HepG2 (cell line): ENCODE data around the gene DHRS11. TPM values are rescaled to one million over a fixed set of nuclear protein-coding genes. Genes with fewer than 3 reads are reported as not detected.

ENCODE experiments used
- ATAC-seq: fragments of 200-7000 bp; cut with Tn5 transposase; 3 replicates; pipeline ENCODE4 v1.9.1; 2020; ENCODE audit warnings: mild to moderate bottlenecking, moderate library complexity
- BruUV-seq: library from RNA; stranded (reverse); fragments of 400-500 nt; replicated peaks from 2 replicates; lab custom pipeline; 2021; lab: Mats Ljungman, UMichigan
- CTCF ChIA-PET: fragments of 300-600 bp; formaldehyde crosslinking; extraction: SDS; loops from one replicate; lab custom pipeline; 2021; ENCODE audit warnings: low total read pairs, inconsistent platforms, low intra/inter-chr PET ratio; lab: Yijun Ruan, JAX
- POLR2A ChIA-PET: fragments of 350-600 bp; sonication (Branson Sonifier 250); formaldehyde crosslinking; loops from one replicate; lab custom pipeline; 2020; ENCODE audit warnings: antibody characterized with exemption, inconsistent platforms; lab: Yijun Ruan, JAX
- DNase-seq: peaks from one replicate; pipeline ENCODE4 v3.0.0-alpha.2; 2015; ENCODE audit warnings: low spot score
- FAIRE-seq: peaks from 3 replicates; lab custom pipeline; 2011; peaks lifted over from hg19 to GRCh38; lab: Jason Lieb, UNC
- H2AFZ ChIP-seq: one replicate; pipeline ENCODE4 v1.6.1; 2011; ENCODE audit warnings: low read length, inconsistent platforms
- H3K27ac ChIP-seq: fragments of 300-600 bp; 3 replicates; pipeline ENCODE4 v1.8.0; 2011; ENCODE audit warnings: mixed run types, mild to moderate bottlenecking, mixed read lengths, low read length, inconsistent platforms; ENCODE audit not compliant: insufficient read depth; ENCODE audit errors: extremely low read length
- H3K27me3 ChIP-seq, 2 experiments: fragments of 200-600 bp in 1 of 2; 2 replicates in 1 of 2; 3 replicates in 1 of 2; pipeline versions ENCODE4 v1.6.0 to v1.8.0; 2011; ENCODE audit warnings: low read length in 2 of 2, mild to moderate bottlenecking in 2 of 2, moderate library complexity in 2 of 2, inconsistent platforms in 1 of 2; ENCODE audit not compliant: insufficient read depth in 2 of 2, control insufficient read depth in 1 of 2
- H3K36me3 ChIP-seq, 2 experiments: fragments of 200-600 bp in 1 of 2; replicated peaks in 1 of 2; 2 replicates in 1 of 2; 3 replicates in 1 of 2; pipeline versions ENCODE4 v1.5.1 to v1.8.0; 2011; ENCODE audit warnings: low read length in 2 of 2, inconsistent platforms in 1 of 2; ENCODE audit not compliant: insufficient read depth in 2 of 2, control insufficient read depth in 1 of 2
- H3K4me1 ChIP-seq: 2 replicates; pipeline ENCODE4 v1.5.1; 2012; ENCODE audit warnings: low read length, inconsistent platforms; ENCODE audit not compliant: insufficient read depth
- H3K4me2 ChIP-seq: 2 replicates; pipeline ENCODE4 v1.6.0; 2011; ENCODE audit warnings: low read depth, low read length, inconsistent platforms
- H3K4me3 ChIP-seq, 3 experiments: fragments of 200-600 bp in 1 of 3; sonication (generic), shearing (Covaris generic) in 1 of 3; replicated peaks in 1 of 3; 2 replicates each; pipeline ENCODE4 v1.5.1; 2011 to 2016; ENCODE audit warnings: low read length in 3 of 3, inconsistent platforms in 2 of 3, low read depth in 2 of 3, mild to moderate bottlenecking in 2 of 3, control low read depth in 1 of 3, mixed read lengths in 1 of 3; ENCODE audit not compliant: insufficient read depth in 1 of 3
- H3K79me2 ChIP-seq: one replicate; pipeline ENCODE4 v1.6.1; 2011; ENCODE audit warnings: low read length, inconsistent platforms; ENCODE audit not compliant: insufficient read depth
- H3K9ac ChIP-seq: 2 replicates; pipeline ENCODE4 v1.6.0; 2011; ENCODE audit warnings: mild to moderate bottlenecking, low read depth, low read length, inconsistent platforms; ENCODE audit not compliant: insufficient read depth
- H3K9me3 ChIP-seq: 2 replicates; pipeline ENCODE4 v1.5.1; 2012; ENCODE audit warnings: mild to moderate bottlenecking, low read length
- H4K20me1 ChIP-seq: 2 replicates; pipeline ENCODE4 v1.6.0; 2011; ENCODE audit warnings: inconsistent platforms, mild to moderate bottlenecking, low read length, moderate library complexity; ENCODE audit not compliant: insufficient read depth
- EED ChIP-seq: sonication (generic); formaldehyde crosslinking; IDR thresholded peaks from 2 replicates; pipeline ENCODE4 v1.5.0; 2020; ENCODE audit warnings: mild to moderate bottlenecking, missing genetic modification reagents
- ZNF572 ChIP-seq: sonication (generic); formaldehyde crosslinking; IDR thresholded peaks from 2 replicates; pipeline ENCODE4 v1.5.1; 2020; ENCODE audit warnings: mild to moderate bottlenecking, missing genetic modification reagents
- WGBS: methylation state at CpG from one replicate; pipeline ENCODE4 v1.1.6; 2017; ENCODE audit warnings: low lambda C conversion rate; 5-methylcytosine and 5-hydroxymethylcytosine counted together
- in situ Hi-C: cut with HindIII; loops from 2 replicates; pipeline ENCODE4 v1.10.0; 2017; ENCODE audit warnings: low pct_unique_long_range_greater_than_20kb; ENCODE audit not compliant: extremely low pct_ligation_motif_present
- intact Hi-C: fragments of 100-400 bp; cut with micrococcal nuclease; formaldehyde crosslinking; loops from one replicate; pipeline ENCODE4 v1.10.0; 2022; ENCODE audit not compliant: unreplicated experiment
- polyA plus RNA-seq, 8 experiments: library from polyadenylated mRNA; depleted of rRNA in 3 of 8; stranded (reverse) in 7 of 8; unstranded in 1 of 8; fragments of >200 nt; fragmentation: Illumina TruSeq in 4 of 8; extraction: Trizol in 4 of 8; gene quantifications; 2 replicates each; pipeline versions ENCODE4 v1.2.1 to v1.2.3, GENCODE V29; 2011 to 2016; ENCODE audit warnings: low read depth in 4 of 8, missing spikeins in 1 of 8, mixed read lengths in 1 of 8; ENCODE audit not compliant: insufficient read depth in 1 of 8
- total RNA-seq, 5 experiments: library from RNA; depleted of rRNA; stranded (reverse); fragments of >200 nt; fragmentation: Illumina TruSeq; extraction: Trizol; gene quantifications; 2 replicates each; pipeline ENCODE4 v1.2.3, GENCODE V29; 2016; ENCODE audit warnings: low read depth in 1 of 5
- TF ChIP-seq, protein P1 (sequence below): sonication (generic); formaldehyde crosslinking; IDR thresholded peaks from 2 replicates; pipeline ENCODE4 v1.4.0; 2020; ENCODE audit warnings: low read depth, missing genetic modification reagents

DHRS11 gene
- total and polyA plus RNA-seq, 2 of the 13 experiments (the other 11 are each of a cell fraction or from before 2014, with no cell fraction given): 28.4 to 41.9 TPM

DNA sequence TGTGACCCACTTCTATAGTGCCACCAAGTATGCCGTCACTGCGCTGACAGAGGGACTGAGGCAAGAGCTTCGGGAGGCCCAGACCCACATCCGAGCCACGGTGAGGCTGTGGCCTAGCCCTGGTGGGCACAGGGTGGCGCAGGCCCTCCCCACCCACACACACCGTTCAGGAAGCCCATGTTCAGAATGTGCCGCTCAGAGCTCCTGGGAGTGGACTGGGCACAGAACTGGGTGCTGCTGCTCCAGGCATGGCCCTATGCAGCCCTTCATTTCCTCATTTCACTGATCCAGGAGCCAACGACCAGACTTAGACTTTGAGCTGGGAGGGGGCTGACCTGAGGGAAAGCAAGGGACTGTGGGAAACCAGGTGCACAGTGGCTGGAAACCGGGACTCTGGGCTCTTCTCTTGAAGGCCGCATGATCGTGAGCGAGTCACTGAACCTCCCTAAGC, 7.3 kb downstream of the DHRS11 start (continued):
- TF ChIP-seq, protein P1, sequence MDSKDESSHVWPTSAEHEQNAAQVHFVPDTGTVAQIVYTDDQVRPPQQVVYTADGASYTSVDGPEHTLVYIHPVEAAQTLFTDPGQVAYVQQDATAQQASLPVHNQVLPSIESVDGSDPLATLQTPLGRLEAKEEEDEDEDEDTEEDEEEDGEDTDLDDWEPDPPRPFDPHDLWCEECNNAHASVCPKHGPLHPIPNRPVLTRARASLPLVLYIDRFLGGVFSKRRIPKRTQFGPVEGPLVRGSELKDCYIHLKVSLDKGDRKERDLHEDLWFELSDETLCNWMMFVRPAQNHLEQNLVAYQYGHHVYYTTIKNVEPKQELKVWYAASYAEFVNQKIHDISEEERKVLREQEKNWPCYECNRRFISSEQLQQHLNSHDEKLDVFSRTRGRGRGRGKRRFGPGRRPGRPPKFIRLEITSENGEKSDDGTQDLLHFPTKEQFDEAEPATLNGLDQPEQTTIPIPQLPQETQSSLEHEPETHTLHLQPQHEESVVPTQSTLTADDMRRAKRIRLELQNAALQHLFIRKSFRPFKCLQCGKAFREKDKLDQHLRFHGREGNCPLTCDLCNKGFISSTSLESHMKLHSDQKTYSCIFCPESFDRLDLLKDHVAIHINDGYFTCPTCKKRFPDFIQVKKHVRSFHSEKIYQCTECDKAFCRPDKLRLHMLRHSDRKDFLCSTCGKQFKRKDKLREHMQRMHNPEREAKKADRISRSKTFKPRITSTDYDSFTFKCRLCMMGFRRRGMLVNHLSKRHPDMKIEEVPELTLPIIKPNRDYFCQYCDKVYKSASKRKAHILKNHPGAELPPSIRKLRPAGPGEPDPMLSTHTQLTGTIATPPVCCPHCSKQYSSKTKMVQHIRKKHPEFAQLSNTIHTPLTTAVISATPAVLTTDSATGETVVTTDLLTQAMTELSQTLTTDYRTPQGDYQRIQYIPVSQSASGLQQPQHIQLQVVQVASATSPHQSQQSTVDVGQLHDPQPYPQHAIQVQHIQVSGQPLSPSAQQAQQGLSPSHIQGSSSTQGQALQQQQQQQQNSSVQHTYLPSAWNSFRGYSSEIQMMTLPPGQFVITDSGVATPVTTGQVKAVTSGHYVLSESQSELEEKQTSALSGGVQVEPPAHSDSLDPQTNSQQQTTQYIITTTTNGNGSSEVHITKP (CRISPR knock-in tag): no peak
- TF ChIP-seq, all 625 proteins: peak for 3

DNA sequence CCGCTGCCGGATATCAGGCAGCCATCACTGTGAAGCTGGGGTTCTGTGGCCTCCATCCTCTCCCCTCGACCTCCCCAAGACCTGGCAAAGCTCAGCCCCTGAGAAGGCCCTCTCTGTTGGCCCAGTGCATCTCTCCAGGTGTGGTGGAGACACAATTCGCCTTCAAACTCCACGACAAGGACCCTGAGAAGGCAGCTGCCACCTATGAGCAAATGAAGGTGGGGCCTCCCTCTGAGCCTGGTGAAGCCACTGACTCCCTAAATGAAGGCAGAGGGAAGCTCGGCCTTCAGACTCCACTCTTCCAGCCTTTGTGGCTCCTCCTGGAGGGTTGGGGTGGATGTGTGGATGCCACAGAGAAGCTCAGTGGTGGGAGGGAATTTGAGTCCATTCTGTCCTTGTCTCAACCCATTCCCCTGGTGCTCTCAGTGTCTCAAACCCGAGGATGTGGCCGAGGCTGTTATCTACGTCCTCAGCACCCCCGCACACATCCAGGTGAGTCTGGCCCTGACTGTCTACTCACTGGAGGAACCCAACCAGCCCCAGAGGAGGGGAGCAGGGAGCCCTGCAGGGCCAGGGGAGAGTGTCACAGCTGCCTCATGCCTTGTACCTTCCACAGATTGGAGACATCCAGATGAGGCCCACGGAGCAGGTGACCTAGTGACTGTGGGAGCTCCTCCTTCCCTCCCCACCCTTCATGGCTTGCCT, 8.0 kb downstream of the DHRS11 start:
- BruUV-seq: no TSS peak
- Histone ChIP-seq H4K20me1 (peaks cover 7% of the 10 kb centered on the region; the same call in 1 of the 2 replicates), H2AFZ (no peak overlapping the region), H3K27me3 (no peaks in the 10 kb centered on the region; a peak in 1 of 5 replicates), H3K4me2 (no peak overlapping the region), H3K4me3 (no peak overlapping the region), H3K36me3 (peaks cover 4 to 9% of the 10 kb centered on the region in 2 experiments; a peak in 3 of 5 replicates), H3K79me2 (peaks cover 23% of the 10 kb centered on the region), H3K27ac (no peak overlapping the region), H3K4me1 (peaks cover 37% of the 10 kb centered on the region), H3K9ac (no peak overlapping the region), H3K9me3 (no peaks in the 10 kb centered on the region)
- FAIRE-seq (no peak), ATAC-seq (no peak), DNase-seq (no peak)
- TF ChIP-seq EED (no peak), ZNF572 (CRISPR knock-in tag) (no peak)
- POLR2A ChIA-PET: interaction anchor here (5.7 kb wide), 1 partner anchor 55 kb away, joined by 65 read pairs; the partner anchor contains the start of gene GGNBP2
- in situ Hi-C loops: loop anchor here (25.0 kb wide), 1 partner anchor 638 kb away; no protein-coding TSS in a partner anchor
- CTCF ChIA-PET: no interaction called here
- intact Hi-C loops: no loop called here
- 94% methylated on average over 5 of the region's 11 CpGs for WGBS
